CD8-positive, alpha-beta memory T cell (primary cell): ENCODE measurements around the gene SHROOM2. TPM values are rescaled to one million over a fixed set of nuclear protein-coding genes. Genes with fewer than 3 reads are reported as not detected.

Experiments used
- CTCF ChIA-PET: fragments of 350-600 bp; sonication (Branson Sonifier 250); formaldehyde crosslinking; loops from one replicate; lab custom pipeline; 2021; ENCODE audit warnings: antibody characterized with exemption; lab: Charles Lee
- POLR2A ChIA-PET: fragments of 350-600 bp; sonication (Branson Sonifier 250); formaldehyde crosslinking; loops from one replicate; lab custom pipeline; 2021; ENCODE audit warnings: antibody characterized with exemption; lab: Charles Lee
- DNase-seq, 5 donors: peaks; one replicate each; pipeline versions ENCODE4 v3.0.0 to v3.0.0-alpha.2; 2020 to 2022; ENCODE audit warnings: mixed read lengths in 1 of 5
- H3K27ac ChIP-seq: one replicate; pipeline ENCODE4 v1.7.0; 2013; ENCODE audit warnings: low read depth, mild to moderate bottlenecking, low read length, moderate library complexity
- H3K27me3 ChIP-seq: 2 replicates; pipeline ENCODE4 v1.7.0; 2013; ENCODE audit warnings: low read length, mild to moderate bottlenecking; ENCODE audit not compliant: insufficient read depth, poor library complexity, severe bottlenecking
- H3K36me3 ChIP-seq: 2 replicates; pipeline ENCODE4 v1.7.0; 2013; ENCODE audit warnings: mild to moderate bottlenecking, low read length, moderate library complexity; ENCODE audit not compliant: insufficient read depth
- H3K4me1 ChIP-seq: 2 replicates; pipeline ENCODE4 v1.7.0; 2013; ENCODE audit warnings: mild to moderate bottlenecking, low read length, moderate library complexity; ENCODE audit not compliant: insufficient read depth
- H3K4me3 ChIP-seq: 2 replicates; pipeline ENCODE4 v1.7.0; 2013; ENCODE audit warnings: mild to moderate bottlenecking, low read length
- H3K9me3 ChIP-seq: 2 replicates; pipeline ENCODE4 v1.7.0; 2013; ENCODE audit warnings: mild to moderate bottlenecking, low read length
- H3K27ac Mint-ChIP-seq, 8 donors: one replicate each; pipeline ENCODE4 v1.8.0; 2020 to 2021; ENCODE audit warnings: mixed read lengths in 8 of 8, mild to moderate bottlenecking in 6 of 8, inconsistent platforms in 3 of 8, moderate library complexity in 3 of 8
- H3K27me3 Mint-ChIP-seq, 2 donors: one replicate each; pipeline ENCODE4 v1.8.0; 2020 to 2021; ENCODE audit warnings: mixed read lengths in 2 of 2, mild to moderate bottlenecking in 1 of 2, moderate library complexity in 1 of 2
- H3K36me3 Mint-ChIP-seq, 3 donors: one replicate each; pipeline ENCODE4 v1.8.0; 2020 to 2021; ENCODE audit warnings: mixed read lengths in 3 of 3, inconsistent platforms in 1 of 3, mild to moderate bottlenecking in 1 of 3
- H3K4me1 Mint-ChIP-seq, 3 donors: one replicate each; pipeline ENCODE4 v1.8.0; 2020 to 2021; ENCODE audit warnings: mixed read lengths in 3 of 3, inconsistent platforms in 1 of 3, mild to moderate bottlenecking in 1 of 3
- H3K4me3 Mint-ChIP-seq, 7 donors: one replicate each; pipeline ENCODE4 v1.8.0; 2020 to 2021; ENCODE audit warnings: mixed read lengths in 7 of 7, mild to moderate bottlenecking in 6 of 7, moderate library complexity in 4 of 7, inconsistent platforms in 2 of 7
- H3K9me3 Mint-ChIP-seq, 5 donors: one replicate each; pipeline ENCODE4 v1.8.0; 2020 to 2022; ENCODE audit warnings: mixed read lengths in 5 of 5, mild to moderate bottlenecking in 3 of 5, moderate library complexity in 2 of 5, inconsistent platforms in 1 of 5
- polyA plus RNA-seq: library from polyadenylated mRNA; unstranded; fragments of 300-500 nt; fragmentation: Illumina TruSeq; gene quantifications from one replicate; pipeline ENCODE4 v1.2.3, GENCODE V29; 2021
- total RNA-seq, 2 experiments: library from RNA; stranded (reverse); gene quantifications; one replicate each; pipeline ENCODE4 v1.2.3, GENCODE V29; 2021

Gene SHROOM2
- total and polyA plus RNA-seq, 3 experiments from 2014 or later, result not detected

GRCh38 chrX:9957743-9958142 is 171.5 kb downstream of the SHROOM2 start:
- Histone ChIP-seq H3K27me3 (no peaks in the 10 kb centered on the region), H3K4me3 (no peak overlapping the region), H3K4me1 (no peaks in the 10 kb centered on the region), H3K36me3 (no peaks in the 10 kb centered on the region), H3K9me3 (no peaks in the 10 kb centered on the region), H3K27ac (no peak overlapping the region)
- no peak overlapping the region for H3K27ac Mint-ChIP-seq
- no peaks in the 10 kb centered on the region for H3K36me3 Mint-ChIP-seq
- H3K4me1 Mint-ChIP-seq, result no peaks in the 10 kb centered on the region
- peaks cover 16 to 19% of the 10 kb centered on the region in 2 donors for H3K27me3 Mint-ChIP-seq
- ChIA-PET POLR2A (no interaction called here), CTCF (no interaction called here)
- peaks cover 0 to 6% (median 4%) of the 10 kb centered on the region in 5 donors for H3K9me3 Mint-ChIP-seq
- no peak overlapping the region for H3K4me3 Mint-ChIP-seq
- DNase-seq, result no peak

- no peaks in the 10 kb centered on the region for H3K4me1 ChIP-seq
- H3K27ac Mint-ChIP-seq, result no peak overlapping the region
- no peak overlapping the region for H3K4me3 ChIP-seq
- H3K4me3 Mint-ChIP-seq, result no peak overlapping the region
- H3K4me1 Mint-ChIP-seq, result no peaks in the 10 kb centered on the region
- DNase-seq, result no peak
- H3K9me3 Mint-ChIP-seq, result peaks cover 0 to 6% (median 4%) of the 10 kb centered on the region in 5 donors
- ChIA-PET CTCF (no interaction called here), POLR2A (no interaction called here)
- H3K9me3 ChIP-seq, result no peaks in the 10 kb centered on the region
- H3K36me3 ChIP-seq, result no peaks in the 10 kb centered on the region
- H3K27me3 Mint-ChIP-seq, result peaks cover 16 to 19% of the 10 kb centered on the region in 2 donors
- no peak overlapping the region for H3K27ac ChIP-seq
- no peaks in the 10 kb centered on the region for H3K27me3 ChIP-seq
- no peaks in the 10 kb centered on the region for H3K36me3 Mint-ChIP-seq
Observed at GRCh38 chrX:9958183-9958582, 172.0 kb downstream of the SHROOM2 start.

GRCh38 chrX:9961750-9962149 is 175.5 kb downstream of the SHROOM2 start:
- Mint-ChIP-seq H3K27ac (no peak overlapping the region), H3K27me3 (peaks cover 11 to 24% of the 10 kb centered on the region in 2 donors), H3K4me3 (no peak overlapping the region), H3K36me3 (no peaks in the 10 kb centered on the region), H3K4me1 (no peaks in the 10 kb centered on the region), H3K9me3 (no peaks in the 10 kb centered on the region)
- no peaks in the 10 kb centered on the region for H3K27me3 ChIP-seq
- H3K36me3 ChIP-seq, result no peaks in the 10 kb centered on the region
- no peak overlapping the region for H3K4me3 ChIP-seq
- ChIA-PET POLR2A (no interaction called here), CTCF (no interaction called here)
- H3K27ac ChIP-seq, result no peak overlapping the region
- no peak for DNase-seq
- no peaks in the 10 kb centered on the region for H3K9me3 ChIP-seq
- H3K4me1 ChIP-seq, result no peaks in the 10 kb centered on the region

GRCh38 chrX:9966775-9967408 is 180.7 kb downstream of the SHROOM2 start, which contains the start of gene CLDN34:
Gene CLDN34, plus strand, starts transcription at chrX:9967358. Its CDS starts 0 bp downstream, at chrX:9967358.
- no peak for DNase-seq
- Histone ChIP-seq H3K27me3 (no peaks in the 10 kb centered on the region), H3K27ac (no peak within 1 kb of the TSS), H3K9me3 (no peaks in the 10 kb centered on the region), H3K36me3 (no peaks in the 10 kb centered on the region), H3K4me3 (no peak within 1 kb of the TSS), H3K4me1 (no peaks in the 10 kb centered on the region)
- no peaks in the 10 kb centered on the region for H3K4me1 Mint-ChIP-seq
- no peaks in the 10 kb centered on the region for H3K9me3 Mint-ChIP-seq
- H3K27me3 Mint-ChIP-seq, result peaks cover under 1 to 5% of the 10 kb centered on the region in 2 donors
- H3K27ac Mint-ChIP-seq, result no peak within 1 kb of the TSS
- ChIA-PET POLR2A (no interaction called here), CTCF (no interaction called here)
- no peak within 1 kb of the TSS for H3K4me3 Mint-ChIP-seq
- no peaks in the 10 kb centered on the region for H3K36me3 Mint-ChIP-seq

- no peaks in the 10 kb centered on the region for H3K36me3 Mint-ChIP-seq
- Histone ChIP-seq H3K27me3 (no peaks in the 10 kb centered on the region), H3K27ac (no peak overlapping the region), H3K4me1 (no peaks in the 10 kb centered on the region), H3K36me3 (no peaks in the 10 kb centered on the region), H3K4me3 (no peak overlapping the region), H3K9me3 (no peaks in the 10 kb centered on the region)
- no peak overlapping the region for H3K4me3 Mint-ChIP-seq
- peaks cover 0 to 17% of the 10 kb centered on the region in 2 donors for H3K27me3 Mint-ChIP-seq
- ChIA-PET POLR2A (no interaction called here), CTCF (no interaction called here)
- H3K4me1 Mint-ChIP-seq, result no peaks in the 10 kb centered on the region
- DNase-seq, result no peak
- no peak overlapping the region for H3K27ac Mint-ChIP-seq
- H3K9me3 Mint-ChIP-seq, result peaks cover 0 to 3% (median 0%) of the 10 kb centered on the region in 5 donors
Observed at GRCh38 chrX:9977635-9978034, 191.4 kb downstream of the SHROOM2 start.

- POLR2A ChIA-PET, result no interaction called here
- no peaks in the 10 kb centered on the region for H3K36me3 Mint-ChIP-seq
- DNase-seq, result no peak
Observed at GRCh38 chrX:9980401-9980800, 194.2 kb downstream of the SHROOM2 start.

GRCh38 chrX:9980927-9981326 is 194.7 kb downstream of the SHROOM2 start:
- Mint-ChIP-seq H3K27ac (no peak overlapping the region), H3K4me1 (no peaks in the 10 kb centered on the region), H3K9me3 (no peaks in the 10 kb centered on the region), H3K27me3 (peaks cover 0 to 13% of the 10 kb centered on the region in 2 donors), H3K36me3 (no peaks in the 10 kb centered on the region), H3K4me3 (no peak overlapping the region)
- H3K4me1 ChIP-seq, result no peaks in the 10 kb centered on the region
- H3K27ac ChIP-seq, result no peak overlapping the region
- DNase-seq, result no peak
- POLR2A ChIA-PET, result no interaction called here
- no peaks in the 10 kb centered on the region for H3K27me3 ChIP-seq
- H3K36me3 ChIP-seq, result no peaks in the 10 kb centered on the region
- no peak overlapping the region for H3K4me3 ChIP-seq
- no peaks in the 10 kb centered on the region for H3K9me3 ChIP-seq
- CTCF ChIA-PET, result no interaction called here

More at GRCh38 chrX:9980401-9980800, 194.2 kb downstream of the SHROOM2 start:
- H3K27me3 Mint-ChIP-seq, result peaks cover 0 to 17% of the 10 kb centered on the region in 2 donors
- no peaks in the 10 kb centered on the region for H3K4me1 Mint-ChIP-seq
- H3K36me3 ChIP-seq, result no peaks in the 10 kb centered on the region
- CTCF ChIA-PET, result no interaction called here
- no peaks in the 10 kb centered on the region for H3K9me3 ChIP-seq
- H3K27me3 ChIP-seq, result no peaks in the 10 kb centered on the region
- H3K27ac ChIP-seq, result no peak overlapping the region
- H3K4me3 Mint-ChIP-seq, result no peak overlapping the region
- no peak overlapping the region for H3K27ac Mint-ChIP-seq
- H3K4me1 ChIP-seq, result no peaks in the 10 kb centered on the region
- peaks cover 0 to under 1% (median 0%) of the 10 kb centered on the region in 5 donors for H3K9me3 Mint-ChIP-seq
- no peak overlapping the region for H3K4me3 ChIP-seq

GRCh38 chrX:9983441-9983840 is 197.2 kb downstream of the SHROOM2 start:
- Histone ChIP-seq H3K4me1 (no peaks in the 10 kb centered on the region), H3K4me3 (no peak overlapping the region), H3K27me3 (no peaks in the 10 kb centered on the region), H3K27ac (no peak overlapping the region), H3K36me3 (no peaks in the 10 kb centered on the region), H3K9me3 (no peaks in the 10 kb centered on the region)
- no peaks in the 10 kb centered on the region for H3K36me3 Mint-ChIP-seq
- ChIA-PET CTCF (interaction anchor here (2.3 kb wide), 1 partner anchor 137 kb away, joined by 6 read pairs; no protein-coding TSS in a partner anchor), POLR2A (no interaction called here)
- no peaks in the 10 kb centered on the region for H3K4me1 Mint-ChIP-seq
- no peak for DNase-seq
- no peaks in the 10 kb centered on the region for H3K9me3 Mint-ChIP-seq
- H3K4me3 Mint-ChIP-seq, result no peak overlapping the region
- H3K27ac Mint-ChIP-seq, result no peak overlapping the region
- H3K27me3 Mint-ChIP-seq, result peaks cover 0 to 4% of the 10 kb centered on the region in 2 donors
